Memory B cell (primary cell): ENCODE data around the gene AIRE.

ENCODE experiments used
- ATAC-seq: fragments of 150-1000 bp; cut with Tn5 transposase; 2 replicates; pipeline ENCODE4 v1.10.0; 2021; ENCODE audit warnings: low read depth, mild to moderate bottlenecking, moderate library complexity
- DNase-seq, 2 donors: peaks; one replicate each; pipeline ENCODE4 v3.0.0; 2022; ENCODE audit warnings: low spot score in 2 of 2
- H3K27ac Mint-ChIP-seq: one replicate; pipeline ENCODE4 v1.8.0; 2022; ENCODE audit warnings: mild to moderate bottlenecking, moderate library complexity, mixed read lengths
- H3K27me3 Mint-ChIP-seq: one replicate; pipeline ENCODE4 v1.8.0; 2022; ENCODE audit warnings: mixed read lengths
- H3K36me3 Mint-ChIP-seq: one replicate; pipeline ENCODE4 v1.8.0; 2022; ENCODE audit warnings: mild to moderate bottlenecking, mixed read lengths
- H3K4me1 Mint-ChIP-seq: one replicate; pipeline ENCODE4 v1.8.0; 2022; ENCODE audit warnings: mixed read lengths
- H3K4me3 Mint-ChIP-seq: one replicate; pipeline ENCODE4 v1.8.0; 2022; ENCODE audit warnings: mild to moderate bottlenecking, moderate library complexity, mixed read lengths
- H3K9me3 Mint-ChIP-seq: one replicate; pipeline ENCODE4 v1.8.0; 2022; ENCODE audit warnings: mixed read lengths

AIRE gene

GRCh38 chr21:44260791-44261631 is 24.7 kb upstream of the AIRE start:
- Mint-ChIP-seq H3K4me1 (peaks cover 2% of the 10 kb centered on the region), H3K27ac (no peak overlapping the region), H3K27me3 (no peaks in the 10 kb centered on the region), H3K4me3 (no peak overlapping the region), H3K9me3 (no peaks in the 10 kb centered on the region), H3K36me3 (no peaks in the 10 kb centered on the region)
- no peak for ATAC-seq
- DNase-seq: no peak

GRCh38 chr21:44261675-44262295 is 23.9 kb upstream of the AIRE start, which contains the start of gene DNMT3L:
DNMT3L (minus strand) TSS chr21:44261897; CDS start chr21:44261259, 638 bp downstream.
- Mint-ChIP-seq H3K27me3 (no peaks in the 10 kb centered on the region), H3K27ac (no peak within 1 kb of the TSS), H3K4me1 (peaks cover 2% of the 10 kb centered on the region), H3K9me3 (no peaks in the 10 kb centered on the region), H3K36me3 (no peaks in the 10 kb centered on the region), H3K4me3 (no peak within 1 kb of the TSS)
- DNase-seq (no peak), ATAC-seq (no peak)

- Mint-ChIP-seq H3K9me3 (no peaks in the 10 kb centered on the region), H3K27ac (no peak overlapping the region), H3K4me1 (peaks cover 2% of the 10 kb centered on the region), H3K4me3 (no peak overlapping the region), H3K36me3 (no peaks in the 10 kb centered on the region), H3K27me3 (no peaks in the 10 kb centered on the region)
- DNase-seq: no peak
- no peak for ATAC-seq
Measured at GRCh38 chr21:44262338-44263056, 23.2 kb upstream of the AIRE start.

- DNase-seq (no peak), ATAC-seq (no peak)
- Mint-ChIP-seq H3K27ac (no peak overlapping the region), H3K4me3 (no peak overlapping the region), H3K36me3 (no peaks in the 10 kb centered on the region), H3K27me3 (no peaks in the 10 kb centered on the region), H3K9me3 (no peaks in the 10 kb centered on the region), H3K4me1 (peaks cover 2% of the 10 kb centered on the region)
Measured at GRCh38 chr21:44263221-44263760, 22.4 kb upstream of the AIRE start.

- H3K4me3 Mint-ChIP-seq: no peak overlapping the region
- no peaks in the 10 kb centered on the region for H3K27me3 Mint-ChIP-seq
- DNase-seq: no peak
- H3K27ac Mint-ChIP-seq: no peak overlapping the region
- H3K4me1 Mint-ChIP-seq: peaks cover 2% of the 10 kb centered on the region
- no peak for ATAC-seq
- no peaks in the 10 kb centered on the region for H3K9me3 Mint-ChIP-seq
- no peaks in the 10 kb centered on the region for H3K36me3 Mint-ChIP-seq
Measured at GRCh38 chr21:44263768-44264167, 21.9 kb upstream of the AIRE start.

- Mint-ChIP-seq H3K27ac (no peak overlapping the region), H3K27me3 (no peaks in the 10 kb centered on the region), H3K4me1 (no peaks in the 10 kb centered on the region), H3K4me3 (no peak overlapping the region), H3K36me3 (no peaks in the 10 kb centered on the region), H3K9me3 (no peaks in the 10 kb centered on the region)
- DNase-seq (no peak), ATAC-seq (no peak)
Measured at GRCh38 chr21:44265734-44266270, 19.9 kb upstream of the AIRE start.

- ATAC-seq (peak; percentile 86), DNase-seq (peak in 1 of 2 donors; percentile 41)
- Mint-ChIP-seq H3K36me3 (no peaks in the 10 kb centered on the region), H3K9me3 (no peaks in the 10 kb centered on the region), H3K4me3 (no peak overlapping the region), H3K27me3 (no peaks in the 10 kb centered on the region), H3K27ac (no peak overlapping the region), H3K4me1 (no peaks in the 10 kb centered on the region)
Measured at GRCh38 chr21:44267655-44268142, 18.0 kb upstream of the AIRE start.

- no peaks in the 10 kb centered on the region for H3K4me1 Mint-ChIP-seq
- ATAC-seq (no peak), DNase-seq (no peak)
- H3K36me3 Mint-ChIP-seq: no peaks in the 10 kb centered on the region
- no peaks in the 10 kb centered on the region for H3K27me3 Mint-ChIP-seq
- H3K4me3 Mint-ChIP-seq: no peak overlapping the region
- H3K9me3 Mint-ChIP-seq: no peaks in the 10 kb centered on the region
- H3K27ac Mint-ChIP-seq: no peak overlapping the region
Measured at GRCh38 chr21:44269090-44269489, 16.6 kb upstream of the AIRE start.

- no peaks in the 10 kb centered on the region for H3K36me3 Mint-ChIP-seq
- no peaks in the 10 kb centered on the region for H3K27me3 Mint-ChIP-seq
- H3K4me3 Mint-ChIP-seq: no peak overlapping the region
- ATAC-seq: no peak
- no peaks in the 10 kb centered on the region for H3K4me1 Mint-ChIP-seq
- no peaks in the 10 kb centered on the region for H3K9me3 Mint-ChIP-seq
- no peak for DNase-seq
- no peak overlapping the region for H3K27ac Mint-ChIP-seq
Measured at GRCh38 chr21:44271558-44272283, 14.0 kb upstream of the AIRE start.

GRCh38 chr21:44272284-44272858 is 13.3 kb upstream of the AIRE start:
- H3K27me3 Mint-ChIP-seq: no peaks in the 10 kb centered on the region
- H3K9me3 Mint-ChIP-seq: no peaks in the 10 kb centered on the region
- ATAC-seq: no peak
- H3K4me1 Mint-ChIP-seq: no peaks in the 10 kb centered on the region
- no peak for DNase-seq
- H3K27ac Mint-ChIP-seq: no peak overlapping the region
- H3K36me3 Mint-ChIP-seq: no peaks in the 10 kb centered on the region
- no peak overlapping the region for H3K4me3 Mint-ChIP-seq

- H3K27ac Mint-ChIP-seq: no peak overlapping the region
- no peak overlapping the region for H3K4me3 Mint-ChIP-seq
- ATAC-seq: no peak
- no peaks in the 10 kb centered on the region for H3K36me3 Mint-ChIP-seq
- H3K27me3 Mint-ChIP-seq: no peaks in the 10 kb centered on the region
- no peaks in the 10 kb centered on the region for H3K9me3 Mint-ChIP-seq
- DNase-seq: no peak
- no peaks in the 10 kb centered on the region for H3K4me1 Mint-ChIP-seq
Measured at GRCh38 chr21:44273046-44273445, 12.6 kb upstream of the AIRE start.

- no peak overlapping the region for H3K4me3 Mint-ChIP-seq
- no peak overlapping the region for H3K27ac Mint-ChIP-seq
- H3K9me3 Mint-ChIP-seq: no peaks in the 10 kb centered on the region
- no peaks in the 10 kb centered on the region for H3K4me1 Mint-ChIP-seq
- ATAC-seq: no peak
- no peak for DNase-seq
- peaks cover 3% of the 10 kb centered on the region for H3K27me3 Mint-ChIP-seq
- H3K36me3 Mint-ChIP-seq: no peaks in the 10 kb centered on the region
Measured at GRCh38 chr21:44275041-44275440, 10.6 kb upstream of the AIRE start.
